CD14-positive monocyte (primary cell): ENCODE measurements around the gene ADM2. TPM values are rescaled to one million over a fixed set of nuclear protein-coding genes. Genes with fewer than 3 reads are reported as not detected.
A peak's percentile ranks its signal among the peaks of the same experiment; 100 is the strongest.

Experiments
- DNase-seq, 3 donors: peaks; one replicate each; pipeline ENCODE4 v3.0.0-alpha.2; 2011 to 2022
- H2AFZ ChIP-seq: 2 replicates; pipeline ENCODE4 v1.6.0; 2012; ENCODE audit warnings: mild to moderate bottlenecking, low read depth, low read length, inconsistent platforms; ENCODE audit not compliant: insufficient read depth, poor library complexity, severe bottlenecking
- H3K27ac ChIP-seq, 2 donors: 1 replicate in 1 of 2; 2 replicates in 1 of 2; pipeline ENCODE4 v1.5.1; 2012 to 2013; ENCODE audit warnings: low read length in 2 of 2, control low read depth in 1 of 2, inconsistent platforms in 1 of 2, low read depth in 1 of 2, mild to moderate bottlenecking in 1 of 2
- H3K27me3 ChIP-seq, 2 donors: one replicate each; pipeline versions ENCODE4 v1.6.0 to v1.6.1; 2011 to 2013; ENCODE audit warnings: low read length in 2 of 2; ENCODE audit not compliant: control insufficient read depth in 2 of 2, insufficient read depth in 2 of 2
- H3K36me3 ChIP-seq, 2 donors: replicated peaks in 1 of 2; 1 replicate in 1 of 2; 2 replicates in 1 of 2; pipeline versions ENCODE4 v1.5.1 to v1.6.1; 2012 to 2013; ENCODE audit warnings: low read length in 2 of 2, control low read depth in 1 of 2, inconsistent platforms in 1 of 2, mild to moderate bottlenecking in 1 of 2; ENCODE audit not compliant: insufficient read depth in 2 of 2, control insufficient read depth in 1 of 2
- H3K4me1 ChIP-seq, 2 donors: 1 replicate in 1 of 2; 2 replicates in 1 of 2; pipeline versions ENCODE4 v1.5.1 to v1.6.1; 2012 to 2013; ENCODE audit warnings: low read length in 2 of 2, control low read depth in 1 of 2, inconsistent platforms in 1 of 2, mild to moderate bottlenecking in 1 of 2, moderate library complexity in 1 of 2; ENCODE audit not compliant: insufficient read depth in 2 of 2, control insufficient read depth in 1 of 2
- H3K4me2 ChIP-seq: replicated peaks from 2 replicates; pipeline ENCODE3; 2012; ENCODE audit warnings: low read length, moderate library complexity, mild to moderate bottlenecking; ENCODE audit not compliant: poor library complexity, severe bottlenecking; ENCODE audit errors: extremely low read depth
- H3K4me3 ChIP-seq, 3 experiments: fragments of 200-600 bp in 1 of 3; sonication (generic) in 1 of 3; replicated peaks in 1 of 3; 1 replicate in 2 of 3; 2 replicates in 1 of 3; pipeline ENCODE4 v1.5.1; 2011 to 2013; ENCODE audit warnings: low read length in 3 of 3, mild to moderate bottlenecking in 3 of 3, control low read depth in 2 of 3, low read depth in 2 of 3, inconsistent platforms in 1 of 3, moderate library complexity in 1 of 3
- H3K79me2 ChIP-seq: 2 replicates; pipeline ENCODE4 v1.6.0; 2012; ENCODE audit warnings: mild to moderate bottlenecking, control low read depth, inconsistent platforms, low read length, moderate library complexity; ENCODE audit not compliant: insufficient read depth
- H3K9ac ChIP-seq: 2 replicates; pipeline ENCODE4 v1.6.0; 2017; ENCODE audit warnings: low read length, mild to moderate bottlenecking; ENCODE audit not compliant: insufficient read depth, poor library complexity, severe bottlenecking
- H3K9me3 ChIP-seq, 2 donors: replicated peaks in 1 of 2; 1 replicate in 1 of 2; 2 replicates in 1 of 2; pipeline versions ENCODE4 v1.5.1 to v1.6.1; 2012 to 2013; ENCODE audit warnings: low read length in 2 of 2, control low read depth in 1 of 2; ENCODE audit not compliant: control insufficient read depth in 1 of 2, insufficient read depth in 1 of 2
- H4K20me1 ChIP-seq: 2 replicates; pipeline ENCODE4 v1.6.0; 2012; ENCODE audit warnings: mild to moderate bottlenecking, low read length, control low read depth, moderate library complexity; ENCODE audit not compliant: insufficient read depth
- H3K27ac Mint-ChIP-seq, 7 donors: one replicate each; pipeline ENCODE4 v1.8.0; 2020; ENCODE audit warnings: mild to moderate bottlenecking in 7 of 7, mixed read lengths in 7 of 7, moderate library complexity in 6 of 7, inconsistent platforms in 2 of 7
- H3K27me3 Mint-ChIP-seq, 3 donors: one replicate each; pipeline ENCODE4 v1.8.0; 2021 to 2022; ENCODE audit warnings: low read depth in 3 of 3, mild to moderate bottlenecking in 3 of 3, mixed read lengths in 3 of 3, moderate library complexity in 3 of 3, inconsistent platforms in 1 of 3
- H3K36me3 Mint-ChIP-seq, 2 donors: one replicate each; pipeline ENCODE4 v1.8.0; 2020; ENCODE audit warnings: mixed read lengths in 2 of 2, inconsistent platforms in 1 of 2, mild to moderate bottlenecking in 1 of 2
- H3K4me1 Mint-ChIP-seq: one replicate; pipeline ENCODE4 v1.8.0; 2020; ENCODE audit warnings: mild to moderate bottlenecking, mixed read lengths
- H3K4me3 Mint-ChIP-seq, 2 donors: one replicate each; pipeline ENCODE4 v1.8.0; 2020; ENCODE audit warnings: mild to moderate bottlenecking in 2 of 2, mixed read lengths in 2 of 2, moderate library complexity in 1 of 2
- H3K9me3 Mint-ChIP-seq, 7 donors: one replicate each; pipeline ENCODE4 v1.8.0; 2020 to 2022; ENCODE audit warnings: mixed read lengths in 7 of 7, mild to moderate bottlenecking in 6 of 7, moderate library complexity in 6 of 7, inconsistent platforms in 2 of 7
- CTCF ChIP-seq: fragments of 200-600 bp; IDR thresholded peaks from one replicate; pipeline ENCODE4 v1.8.0; 2022; ENCODE audit warnings: antibody characterized with exemption, mild to moderate bottlenecking
- WGBS: methylation state at CpG from one replicate; pipeline ENCODE4 v1.1.5; 2013; ENCODE audit warnings: missing lambda C conversion rate; ENCODE audit not compliant: insufficient coverage; 5-methylcytosine and 5-hydroxymethylcytosine counted together
- intact Hi-C, 2 donors: fragments of 100-400 bp; cut with micrococcal nuclease; formaldehyde crosslinking; loops; one replicate each; pipeline versions ENCODE4 v1.15.0 to v1.15.1; 2023
- polyA plus RNA-seq, 3 donors: library from polyadenylated mRNA; depleted of rRNA in 1 of 3; unstranded in 2 of 3; stranded (reverse) in 1 of 3; fragments of 300-500 nt in 2 of 3; fragments of >200 nt in 1 of 3; fragmentation: Illumina TruSeq in 2 of 3; gene quantifications; 1 replicate in 2 of 3; 2 replicates in 1 of 3; pipeline ENCODE4 v1.2.3, GENCODE V29; 2012 to 2021

The ADM2 gene
- polyA plus RNA-seq, 3 donors = 0.05 TPM; not detected in 2

DNA sequence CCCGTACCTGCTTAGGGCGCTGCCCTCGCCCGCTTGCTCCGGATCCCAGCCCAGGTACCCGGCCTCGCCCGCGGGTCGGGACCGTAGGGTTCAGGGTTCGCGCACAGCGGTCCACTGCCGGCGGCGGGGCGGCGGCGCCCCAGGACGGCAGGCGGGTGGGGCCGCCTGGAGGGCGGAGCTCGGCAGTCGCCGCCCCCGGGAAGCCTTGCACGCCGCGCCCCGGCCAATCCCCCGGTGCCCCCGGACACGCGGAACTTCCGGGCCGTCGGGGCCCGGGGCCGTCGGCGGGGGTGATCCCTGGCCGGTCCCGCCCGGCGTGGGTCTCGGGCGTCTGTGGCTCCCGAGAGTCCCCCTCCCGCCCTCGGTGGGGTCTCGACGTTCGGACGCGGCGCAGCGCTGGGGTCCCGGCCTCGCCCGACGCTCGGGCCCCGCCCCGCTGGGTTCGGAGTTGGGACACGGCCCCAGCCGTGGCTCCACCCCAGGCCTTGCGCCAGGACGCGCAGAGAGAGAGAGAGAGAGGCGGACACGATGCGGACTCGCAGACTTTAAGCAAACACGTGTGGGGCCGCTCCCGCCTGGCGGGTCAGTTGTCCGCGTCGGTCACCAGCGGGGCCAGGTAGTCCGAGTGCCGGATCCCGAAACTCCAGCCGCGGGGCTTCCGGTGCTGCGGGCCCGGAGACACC, 48.7 kb downstream of the ADM2 start, which contains the start of gene TYMP:
TSS of gene TYMP (minus strand) at position 116 of the 683 bp plus-strand sequence. CDS start 303 bp downstream, outside the sequence.
- under 1% methylated on average over 92 of the region's 92 CpGs for WGBS
- peak; percentile 78 to 91 (median 81) for DNase-seq
- Histone ChIP-seq H3K79me2 (peaks cover 77% of the 10 kb centered on the region), H3K27ac (peak within 1 kb of the TSS; percentile 100), H3K9ac (peak within 1 kb of the TSS; percentile 100), H3K27me3 (no peaks in the 10 kb centered on the region), H3K4me1 (peaks cover 61 to 85% of the 10 kb centered on the region in 2 donors), H4K20me1 (peaks cover 47% of the 10 kb centered on the region), H3K4me3 (peak within 1 kb of the TSS; percentile 72 to 99 (median 92)), H3K36me3 (peaks cover 13 to 16% of the 10 kb centered on the region in 2 donors), H3K9me3 (no peaks in the 10 kb centered on the region), H2AFZ (no peak within 1 kb of the TSS), H3K4me2 (peak within 1 kb of the TSS; percentile 95)
- Mint-ChIP-seq H3K36me3 (peaks cover 23 to 25% of the 10 kb centered on the region in 2 donors), H3K27ac (peak within 1 kb of the TSS; percentile 99 to 100 (median 99)), H3K27me3 (no peaks in the 10 kb centered on the region), H3K9me3 (no peaks in the 10 kb centered on the region), H3K4me3 (peak within 1 kb of the TSS; percentile 91 to 95), H3K4me1 (peaks cover 47% of the 10 kb centered on the region)
- TF ChIP-seq CTCF = no peak
- intact Hi-C loops = loop anchor here (1.0 to 10.0 kb wide), 7 partner anchors 12 to 595 kb away; partner anchors contain the start of genes CHKB (in 2 of the 2), SYCE3 (in 1 of the 2) and TRABD (in 1 of the 2)

DNA sequence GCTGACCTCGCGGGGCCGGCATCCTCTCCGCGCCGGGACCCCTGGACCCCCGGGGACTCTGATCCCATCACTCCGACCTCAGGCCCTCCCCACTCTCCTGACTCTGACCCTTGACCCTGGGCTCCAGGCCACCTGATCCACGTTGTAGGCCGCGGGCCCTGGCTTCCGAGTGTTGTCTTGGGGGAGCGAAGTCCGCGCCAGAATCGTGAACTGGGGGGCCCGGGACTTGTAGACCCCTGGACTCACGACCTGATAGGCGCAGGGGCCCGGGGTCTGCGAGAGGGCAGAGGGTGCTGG, 49.2 kb downstream of the ADM2 start:
- H3K27ac Mint-ChIP-seq = peak overlapping the region; percentile 99 to 100 (median 99)
- H3K27ac ChIP-seq = peak overlapping the region; percentile 100
- no peak for TF ChIP-seq CTCF
- H3K4me3 ChIP-seq = peak overlapping the region; percentile 72 to 99 (median 92)
- H3K27me3 ChIP-seq = no peaks in the 10 kb centered on the region
- WGBS = under 1% methylated on average over 21 of the region's 21 CpGs
- H3K36me3 Mint-ChIP-seq = peaks cover 23 to 25% of the 10 kb centered on the region in 2 donors
- H3K4me3 Mint-ChIP-seq = peak overlapping the region; percentile 90 to 93
- H3K27me3 Mint-ChIP-seq = no peaks in the 10 kb centered on the region
- peaks cover 62 to 86% of the 10 kb centered on the region in 2 donors for H3K4me1 ChIP-seq
- no peaks in the 10 kb centered on the region for H3K9me3 ChIP-seq
- peaks cover 13 to 16% of the 10 kb centered on the region in 2 donors for H3K36me3 ChIP-seq
- peak in 2 of 3 donors; percentile 47 to 53 for DNase-seq
- peaks cover 42% of the 10 kb centered on the region for H4K20me1 ChIP-seq
- H2AFZ ChIP-seq = no peak overlapping the region
- no peaks in the 10 kb centered on the region for H3K9me3 Mint-ChIP-seq
- H3K9ac ChIP-seq = peak overlapping the region; percentile 100
- H3K4me1 Mint-ChIP-seq = peaks cover 50% of the 10 kb centered on the region
- peaks cover 76% of the 10 kb centered on the region for H3K79me2 ChIP-seq
- H3K4me2 ChIP-seq = peak overlapping the region; percentile 95
- intact Hi-C loops = loop anchor here (1.0 to 10.0 kb wide), 4 partner anchors 12 to 596 kb away; partner anchors contain the start of gene TRABD (in 1 of the 2)
